HEK293 (cell line): ENCODE results near the gene COL12A1.

Source experiments
- CTCF ChIA-PET: fragments of 350-600 bp; formaldehyde crosslinking; extraction: SDS; loops from one replicate; lab custom pipeline; 2021; ENCODE audit warnings: antibody characterized with exemption; lab: Yijun Ruan, JAX
- POLR2A ChIA-PET: fragments of 300-600 bp; formaldehyde crosslinking; extraction: SDS; loops from one replicate; lab custom pipeline; 2020; ENCODE audit warnings: antibody characterized with exemption, inconsistent platforms; lab: Yijun Ruan, JAX
- H3K27ac ChIP-seq: fragments of 200-500 bp; sonication (Bioruptor generic); 2 replicates; pipeline ENCODE4 v1.5.1; 2014; ENCODE audit warnings: low read depth, low read length, control low read depth, inconsistent platforms; ENCODE audit errors: extremely low read depth
- H3K36me3 ChIP-seq, 2 experiments: fragments of 200-500 bp in 1 of 2; sonication (Bioruptor generic) in 1 of 2; 1 replicate in 1 of 2; 2 replicates in 1 of 2; pipeline ENCODE4 v1.5.1; 2014 to 2017; ENCODE audit warnings: inconsistent platforms in 2 of 2, low read length in 2 of 2; ENCODE audit not compliant: control insufficient read depth in 2 of 2, insufficient read depth in 1 of 2
- H3K4me1 ChIP-seq: fragments of 200-500 bp; sonication (Bioruptor generic); 2 replicates; pipeline ENCODE4 v1.5.1; 2014; ENCODE audit warnings: mild to moderate bottlenecking, low read length, inconsistent platforms; ENCODE audit not compliant: control insufficient read depth, insufficient read depth
- H3K4me3 ChIP-seq: 2 replicates; pipeline ENCODE4 v1.5.1; 2011; ENCODE audit warnings: low read depth, mild to moderate bottlenecking, control low read depth, low read length, moderate library complexity
- H3K9me3 ChIP-seq: fragments of 200-500 bp; sonication (Bioruptor generic); 2 replicates; pipeline ENCODE4 v1.5.1; 2014; ENCODE audit warnings: low read depth, low read length, inconsistent platforms; ENCODE audit not compliant: control insufficient read depth, insufficient read depth
- GFI1B ChIP-seq: fragments of 450-650 bp; formaldehyde crosslinking; IDR thresholded peaks from 2 replicates; pipeline ENCODE4 v1.5.1; 2016; ENCODE audit warnings: missing biosample characterization, missing genetic modification characterization
- ZBTB10 ChIP-seq: fragments of 450-650 bp; formaldehyde crosslinking; IDR thresholded peaks from 2 replicates; pipeline ENCODE4 v1.5.1; 2016; ENCODE audit warnings: missing biosample characterization, missing genetic modification characterization
- ZBTB21 ChIP-seq: fragments of 450-650 bp; formaldehyde crosslinking; IDR thresholded peaks from 2 replicates; pipeline ENCODE4 v1.5.1; 2017; ENCODE audit warnings: missing biosample characterization, missing genetic modification characterization
- ZBTB7A ChIP-seq: fragments of 450-650 bp; formaldehyde crosslinking; IDR thresholded peaks from 2 replicates; pipeline ENCODE4 v1.5.1; 2016; ENCODE audit warnings: low read depth, missing biosample characterization, missing genetic modification characterization
- ZNF157 ChIP-seq: fragments of 450-650 bp; formaldehyde crosslinking; IDR thresholded peaks from 2 replicates; pipeline ENCODE4 v1.5.1; 2016; ENCODE audit warnings: missing biosample characterization, missing genetic modification characterization
- ZNF2 ChIP-seq: fragments of 450-650 bp; formaldehyde crosslinking; IDR thresholded peaks from 2 replicates; pipeline ENCODE4 v1.5.1; 2016; ENCODE audit warnings: missing biosample characterization, missing genetic modification characterization
- ZNF341 ChIP-seq: fragments of 450-650 bp; formaldehyde crosslinking; IDR thresholded peaks from 2 replicates; pipeline ENCODE4; 2016; ENCODE audit warnings: low read depth, missing biosample characterization, missing genetic modification characterization
- ZNF362 ChIP-seq: fragments of 450-650 bp; formaldehyde crosslinking; IDR thresholded peaks from 2 replicates; pipeline ENCODE4 v1.5.1; 2016; ENCODE audit warnings: missing biosample characterization, missing genetic modification characterization
- ZNF510 ChIP-seq: fragments of 450-650 bp; formaldehyde crosslinking; IDR thresholded peaks from 2 replicates; pipeline ENCODE4 v1.5.1; 2018; ENCODE audit warnings: mild to moderate bottlenecking, missing genetic modification characterization, missing biosample characterization; ENCODE audit not compliant: insufficient replicate concordance
- ZNF571 ChIP-seq: fragments of 450-650 bp; formaldehyde crosslinking; IDR thresholded peaks from 2 replicates; pipeline ENCODE4 v1.5.0; 2017; ENCODE audit warnings: missing biosample characterization, missing genetic modification characterization
- ZNF626 ChIP-seq: fragments of 450-650 bp; sonication (Bioruptor Pico); formaldehyde crosslinking; IDR thresholded peaks from 2 replicates; pipeline ENCODE4 v1.5.1; 2018; ENCODE audit warnings: missing biosample characterization, missing genetic modification characterization, inconsistent platforms
- ZNF701 ChIP-seq: fragments of 450-650 bp; formaldehyde crosslinking; IDR thresholded peaks from 2 replicates; pipeline ENCODE4 v1.5.1; 2016; ENCODE audit warnings: missing biosample characterization, missing genetic modification characterization
- TF ChIP-seq, protein P1 (sequence below): fragments of 450-650 bp; IDR thresholded peaks from 2 replicates; pipeline ENCODE4 v1.5.1; 2018; ENCODE audit warnings: missing biosample characterization, missing genetic modification characterization
- TF ChIP-seq, protein P2 (sequence below): fragments of 450-650 bp; formaldehyde crosslinking; conservative IDR thresholded peaks from 2 replicates; pipeline ENCODE4 v1.5.1; 2016; ENCODE audit warnings: low read depth, missing biosample characterization, missing genetic modification characterization
- TF ChIP-seq, protein P3 (sequence below): fragments of 450-650 bp; formaldehyde crosslinking; IDR thresholded peaks from 2 replicates; pipeline ENCODE4 v1.5.1; 2016; ENCODE audit warnings: missing biosample characterization, missing genetic modification characterization
- TF ChIP-seq, protein P4 (sequence below): fragments of 450-650 bp; formaldehyde crosslinking; IDR thresholded peaks from 2 replicates; pipeline ENCODE4 v1.5.1; 2016; ENCODE audit warnings: missing biosample characterization, missing genetic modification characterization
- TF ChIP-seq, protein P5 (sequence below): fragments of 450-650 bp; formaldehyde crosslinking; IDR thresholded peaks from 2 replicates; pipeline ENCODE4 v1.5.1; 2016; ENCODE audit warnings: missing biosample characterization, missing genetic modification characterization, borderline replicate concordance

Gene COL12A1

GRCh38 chr6:75217193-75217592, 11.3 kb upstream of the COL12A1 start (continued):
- TF ChIP-seq ZNF341 = no peak
- peak; percentile 86 for TF ChIP-seq ZBTB21 (tag by site-specific recombination)
- no peak for TF ChIP-seq ZBTB7A
- no peak for TF ChIP-seq ZNF571 (tag by site-specific recombination)
- TF ChIP-seq ZNF362 (tag by site-specific recombination) = peak; percentile 85
- no peak for TF ChIP-seq ZNF2
- TF ChIP-seq, protein P1, sequence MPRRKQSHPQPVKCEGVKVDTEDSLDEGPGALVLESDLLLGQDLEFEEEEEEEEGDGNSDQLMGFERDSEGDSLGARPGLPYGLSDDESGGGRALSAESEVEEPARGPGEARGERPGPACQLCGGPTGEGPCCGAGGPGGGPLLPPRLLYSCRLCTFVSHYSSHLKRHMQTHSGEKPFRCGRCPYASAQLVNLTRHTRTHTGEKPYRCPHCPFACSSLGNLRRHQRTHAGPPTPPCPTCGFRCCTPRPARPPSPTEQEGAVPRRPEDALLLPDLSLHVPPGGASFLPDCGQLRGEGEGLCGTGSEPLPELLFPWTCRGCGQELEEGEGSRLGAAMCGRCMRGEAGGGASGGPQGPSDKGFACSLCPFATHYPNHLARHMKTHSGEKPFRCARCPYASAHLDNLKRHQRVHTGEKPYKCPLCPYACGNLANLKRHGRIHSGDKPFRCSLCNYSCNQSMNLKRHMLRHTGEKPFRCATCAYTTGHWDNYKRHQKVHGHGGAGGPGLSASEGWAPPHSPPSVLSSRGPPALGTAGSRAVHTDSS = no peak
- TF ChIP-seq ZNF626 = no peak
- TF ChIP-seq, protein P2, sequence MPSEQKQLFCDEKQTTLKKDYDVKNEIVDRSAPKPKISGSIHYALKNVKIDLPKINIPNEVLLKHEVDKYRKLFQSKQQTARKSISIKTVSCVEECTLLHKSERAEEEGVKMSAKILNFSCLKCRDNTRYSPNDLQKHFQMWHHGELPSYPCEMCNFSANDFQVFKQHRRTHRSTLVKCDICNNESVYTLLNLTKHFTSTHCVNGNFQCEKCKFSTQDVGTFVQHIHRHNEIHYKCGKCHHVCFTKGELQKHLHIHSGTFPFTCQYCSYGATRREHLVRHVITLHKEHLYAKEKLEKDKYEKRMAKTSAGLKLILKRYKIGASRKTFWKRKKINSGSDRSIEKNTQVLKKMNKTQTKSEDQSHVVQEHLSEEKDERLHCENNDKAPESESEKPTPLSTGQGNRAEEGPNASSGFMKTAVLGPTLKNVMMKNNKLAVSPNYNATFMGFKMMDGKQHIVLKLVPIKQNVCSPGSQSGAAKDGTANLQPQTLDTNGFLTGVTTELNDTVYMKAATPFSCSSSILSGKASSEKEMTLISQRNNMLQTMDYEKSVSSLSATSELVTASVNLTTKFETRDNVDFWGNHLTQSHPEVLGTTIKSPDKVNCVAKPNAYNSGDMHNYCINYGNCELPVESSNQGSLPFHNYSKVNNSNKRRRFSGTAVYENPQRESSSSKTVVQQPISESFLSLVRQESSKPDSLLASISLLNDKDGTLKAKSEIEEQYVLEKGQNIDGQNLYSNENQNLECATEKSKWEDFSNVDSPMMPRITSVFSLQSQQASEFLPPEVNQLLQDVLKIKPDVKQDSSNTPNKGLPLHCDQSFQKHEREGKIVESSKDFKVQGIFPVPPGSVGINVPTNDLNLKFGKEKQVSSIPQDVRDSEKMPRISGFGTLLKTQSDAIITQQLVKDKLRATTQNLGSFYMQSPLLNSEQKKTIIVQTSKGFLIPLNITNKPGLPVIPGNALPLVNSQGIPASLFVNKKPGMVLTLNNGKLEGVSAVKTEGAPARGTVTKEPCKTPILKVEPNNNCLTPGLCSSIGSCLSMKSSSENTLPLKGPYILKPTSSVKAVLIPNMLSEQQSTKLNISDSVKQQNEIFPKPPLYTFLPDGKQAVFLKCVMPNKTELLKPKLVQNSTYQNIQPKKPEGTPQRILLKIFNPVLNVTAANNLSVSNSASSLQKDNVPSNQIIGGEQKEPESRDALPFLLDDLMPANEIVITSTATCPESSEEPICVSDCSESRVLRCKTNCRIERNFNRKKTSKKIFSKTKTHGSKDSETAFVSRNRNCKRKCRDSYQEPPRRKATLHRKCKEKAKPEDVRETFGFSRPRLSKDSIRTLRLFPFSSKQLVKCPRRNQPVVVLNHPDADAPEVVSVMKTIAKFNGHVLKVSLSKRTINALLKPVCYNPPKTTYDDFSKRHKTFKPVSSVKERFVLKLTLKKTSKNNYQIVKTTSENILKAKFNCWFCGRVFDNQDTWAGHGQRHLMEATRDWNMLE (tag by site-specific recombination) = 0 out of 2 replicates have a peak, but pooled peaks have one; percentile 39
- TF ChIP-seq, all 188 proteins: peak for 23

GRCh38 chr6:75215291-75215690, 9.4 kb upstream of the COL12A1 start:
- Histone ChIP-seq H3K4me3 (no peak overlapping the region), H3K27ac (no peak overlapping the region), H3K9me3 (no peaks in the 10 kb centered on the region), H3K36me3 (no peaks in the 10 kb centered on the region)
- ChIA-PET CTCF (interaction anchor here (0.7 to 0.9 kb wide), 3 partner anchors 8 to 28 kb away, joined by 3 to 8 read pairs (median 4); partner anchors contain the start of gene COX7A2), POLR2A (no interaction called here)
- TF ChIP-seq ZNF362 (tag by site-specific recombination) (no peak), ZBTB10 (tag by site-specific recombination) (no peak), GFI1B (no peak), ZNF701 (no peak), ZNF157 (tag by site-specific recombination) (no peak), ZNF510 (tag by site-specific recombination) (no peak)
- TF ChIP-seq, protein P1 = no peak
- TF ChIP-seq, protein P3, sequence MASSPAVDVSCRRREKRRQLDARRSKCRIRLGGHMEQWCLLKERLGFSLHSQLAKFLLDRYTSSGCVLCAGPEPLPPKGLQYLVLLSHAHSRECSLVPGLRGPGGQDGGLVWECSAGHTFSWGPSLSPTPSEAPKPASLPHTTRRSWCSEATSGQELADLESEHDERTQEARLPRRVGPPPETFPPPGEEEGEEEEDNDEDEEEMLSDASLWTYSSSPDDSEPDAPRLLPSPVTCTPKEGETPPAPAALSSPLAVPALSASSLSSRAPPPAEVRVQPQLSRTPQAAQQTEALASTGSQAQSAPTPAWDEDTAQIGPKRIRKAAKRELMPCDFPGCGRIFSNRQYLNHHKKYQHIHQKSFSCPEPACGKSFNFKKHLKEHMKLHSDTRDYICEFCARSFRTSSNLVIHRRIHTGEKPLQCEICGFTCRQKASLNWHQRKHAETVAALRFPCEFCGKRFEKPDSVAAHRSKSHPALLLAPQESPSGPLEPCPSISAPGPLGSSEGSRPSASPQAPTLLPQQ (tag by site-specific recombination) = no peak
- TF ChIP-seq, protein P4, sequence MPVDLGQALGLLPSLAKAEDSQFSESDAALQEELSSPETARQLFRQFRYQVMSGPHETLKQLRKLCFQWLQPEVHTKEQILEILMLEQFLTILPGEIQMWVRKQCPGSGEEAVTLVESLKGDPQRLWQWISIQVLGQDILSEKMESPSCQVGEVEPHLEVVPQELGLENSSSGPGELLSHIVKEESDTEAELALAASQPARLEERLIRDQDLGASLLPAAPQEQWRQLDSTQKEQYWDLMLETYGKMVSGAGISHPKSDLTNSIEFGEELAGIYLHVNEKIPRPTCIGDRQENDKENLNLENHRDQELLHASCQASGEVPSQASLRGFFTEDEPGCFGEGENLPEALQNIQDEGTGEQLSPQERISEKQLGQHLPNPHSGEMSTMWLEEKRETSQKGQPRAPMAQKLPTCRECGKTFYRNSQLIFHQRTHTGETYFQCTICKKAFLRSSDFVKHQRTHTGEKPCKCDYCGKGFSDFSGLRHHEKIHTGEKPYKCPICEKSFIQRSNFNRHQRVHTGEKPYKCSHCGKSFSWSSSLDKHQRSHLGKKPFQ = no peak
- TF ChIP-seq, protein P5, sequence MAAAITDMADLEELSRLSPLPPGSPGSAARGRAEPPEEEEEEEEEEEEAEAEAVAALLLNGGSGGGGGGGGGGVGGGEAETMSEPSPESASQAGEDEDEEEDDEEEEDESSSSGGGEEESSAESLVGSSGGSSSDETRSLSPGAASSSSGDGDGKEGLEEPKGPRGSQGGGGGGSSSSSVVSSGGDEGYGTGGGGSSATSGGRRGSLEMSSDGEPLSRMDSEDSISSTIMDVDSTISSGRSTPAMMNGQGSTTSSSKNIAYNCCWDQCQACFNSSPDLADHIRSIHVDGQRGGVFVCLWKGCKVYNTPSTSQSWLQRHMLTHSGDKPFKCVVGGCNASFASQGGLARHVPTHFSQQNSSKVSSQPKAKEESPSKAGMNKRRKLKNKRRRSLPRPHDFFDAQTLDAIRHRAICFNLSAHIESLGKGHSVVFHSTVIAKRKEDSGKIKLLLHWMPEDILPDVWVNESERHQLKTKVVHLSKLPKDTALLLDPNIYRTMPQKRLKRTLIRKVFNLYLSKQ (tag by site-specific recombination) = no peak
- TF ChIP-seq, all 188 proteins: peak for 0
- peaks cover 8% of the 10 kb centered on the region; the same call in 1 of the 2 replicates for H3K4me1 ChIP-seq
